GM12801 (cell line): ENCODE measurements around the gene LRCOL1.

Experiments used
- TF ChIP-seq, protein P1 (sequence below): IDR thresholded peaks from one replicate; pipeline ENCODE4 v1.5.1; 2011; ENCODE audit warnings: control low read depth; ENCODE audit not compliant: insufficient read length; ENCODE audit errors: extremely low read depth

Gene LRCOL1

DNA sequence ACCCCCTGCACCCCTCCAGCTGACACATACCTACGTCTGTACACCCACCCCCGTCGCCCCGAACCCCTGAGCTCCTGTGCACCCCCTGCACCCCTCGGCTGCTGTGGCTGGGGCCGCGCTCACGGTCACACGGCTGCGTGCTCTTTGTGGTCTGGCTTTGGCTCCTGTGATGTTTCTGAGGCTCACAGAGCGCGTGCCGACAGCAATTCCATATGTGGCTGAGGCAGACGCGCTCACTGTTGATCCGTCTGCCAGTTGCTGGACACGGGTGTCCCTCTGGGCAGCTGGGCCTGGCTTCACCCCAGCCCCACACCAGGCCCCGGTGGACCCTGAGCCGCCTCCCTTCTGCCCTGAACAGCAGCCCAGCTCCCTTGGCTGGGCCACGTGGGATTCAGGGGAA, 46.5 kb downstream of the LRCOL1 start:
- TF ChIP-seq, protein P1, sequence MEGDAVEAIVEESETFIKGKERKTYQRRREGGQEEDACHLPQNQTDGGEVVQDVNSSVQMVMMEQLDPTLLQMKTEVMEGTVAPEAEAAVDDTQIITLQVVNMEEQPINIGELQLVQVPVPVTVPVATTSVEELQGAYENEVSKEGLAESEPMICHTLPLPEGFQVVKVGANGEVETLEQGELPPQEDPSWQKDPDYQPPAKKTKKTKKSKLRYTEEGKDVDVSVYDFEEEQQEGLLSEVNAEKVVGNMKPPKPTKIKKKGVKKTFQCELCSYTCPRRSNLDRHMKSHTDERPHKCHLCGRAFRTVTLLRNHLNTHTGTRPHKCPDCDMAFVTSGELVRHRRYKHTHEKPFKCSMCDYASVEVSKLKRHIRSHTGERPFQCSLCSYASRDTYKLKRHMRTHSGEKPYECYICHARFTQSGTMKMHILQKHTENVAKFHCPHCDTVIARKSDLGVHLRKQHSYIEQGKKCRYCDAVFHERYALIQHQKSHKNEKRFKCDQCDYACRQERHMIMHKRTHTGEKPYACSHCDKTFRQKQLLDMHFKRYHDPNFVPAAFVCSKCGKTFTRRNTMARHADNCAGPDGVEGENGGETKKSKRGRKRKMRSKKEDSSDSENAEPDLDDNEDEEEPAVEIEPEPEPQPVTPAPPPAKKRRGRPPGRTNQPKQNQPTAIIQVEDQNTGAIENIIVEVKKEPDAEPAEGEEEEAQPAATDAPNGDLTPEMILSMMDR, result no peak

DNA sequence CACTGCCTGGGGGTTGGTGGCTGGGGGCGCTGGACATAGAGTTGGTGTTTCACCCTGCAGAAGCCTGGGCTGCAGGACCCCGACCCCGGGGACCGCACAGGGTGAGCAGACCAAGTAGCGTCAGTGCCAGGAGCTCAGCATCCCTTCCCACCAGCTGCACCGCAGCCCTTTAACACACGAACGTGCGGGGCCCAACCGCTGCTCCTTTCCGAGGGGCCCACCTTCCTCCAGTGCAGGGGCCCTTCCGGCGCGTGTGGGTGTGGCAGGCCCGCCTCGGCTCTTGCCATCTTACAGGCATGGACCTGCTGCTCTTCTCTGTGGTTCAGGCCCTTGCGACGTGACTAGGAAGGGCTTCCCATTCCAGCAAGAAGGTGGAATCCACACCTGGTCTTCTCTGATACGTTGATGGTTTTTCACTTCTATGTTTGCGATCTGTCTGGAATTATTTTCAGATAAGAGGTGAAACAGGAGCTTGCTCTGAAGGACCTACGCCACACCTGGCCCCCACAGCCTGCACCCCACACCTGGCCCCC, 47.8 kb downstream of the LRCOL1 start:
- TF ChIP-seq, protein P1, result no peak

DNA sequence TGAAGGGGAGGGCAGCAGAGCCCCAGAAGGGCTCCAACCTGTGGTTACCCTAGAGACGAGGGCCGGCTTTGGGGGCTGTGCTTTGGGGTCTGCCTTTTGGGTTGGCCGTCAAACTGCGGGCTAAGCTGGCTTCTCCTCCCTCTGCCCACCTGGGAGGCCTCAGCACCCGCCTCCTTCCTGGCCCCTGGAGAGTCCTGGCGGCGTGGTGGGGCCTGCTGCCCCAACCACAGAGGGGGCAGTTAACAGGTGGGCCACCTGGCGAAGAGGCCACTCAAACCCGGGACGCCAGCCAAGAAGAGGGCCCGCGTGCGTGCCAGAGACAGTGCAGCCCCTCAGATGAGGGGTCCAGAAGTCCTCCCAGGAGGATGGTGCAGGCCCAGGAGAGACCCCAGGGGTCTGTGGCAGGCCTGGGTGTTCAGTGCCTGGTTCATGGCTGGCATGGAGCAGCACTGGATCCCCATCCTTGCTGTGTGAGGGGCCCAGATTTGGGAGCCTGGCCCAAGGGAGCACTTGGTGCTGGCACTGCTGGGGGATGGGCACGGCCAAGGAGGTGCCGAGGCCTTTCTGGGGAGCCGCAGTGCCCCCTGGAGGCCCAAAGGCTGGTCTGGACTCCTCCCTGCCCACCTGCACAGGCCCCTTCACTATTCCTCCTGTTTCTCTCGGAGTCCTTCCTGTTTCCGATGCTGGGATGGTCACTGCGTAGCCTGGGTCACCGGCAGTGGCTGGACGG, 48.8 kb downstream of the LRCOL1 start:
- TF ChIP-seq, protein P1, result no peak

DNA sequence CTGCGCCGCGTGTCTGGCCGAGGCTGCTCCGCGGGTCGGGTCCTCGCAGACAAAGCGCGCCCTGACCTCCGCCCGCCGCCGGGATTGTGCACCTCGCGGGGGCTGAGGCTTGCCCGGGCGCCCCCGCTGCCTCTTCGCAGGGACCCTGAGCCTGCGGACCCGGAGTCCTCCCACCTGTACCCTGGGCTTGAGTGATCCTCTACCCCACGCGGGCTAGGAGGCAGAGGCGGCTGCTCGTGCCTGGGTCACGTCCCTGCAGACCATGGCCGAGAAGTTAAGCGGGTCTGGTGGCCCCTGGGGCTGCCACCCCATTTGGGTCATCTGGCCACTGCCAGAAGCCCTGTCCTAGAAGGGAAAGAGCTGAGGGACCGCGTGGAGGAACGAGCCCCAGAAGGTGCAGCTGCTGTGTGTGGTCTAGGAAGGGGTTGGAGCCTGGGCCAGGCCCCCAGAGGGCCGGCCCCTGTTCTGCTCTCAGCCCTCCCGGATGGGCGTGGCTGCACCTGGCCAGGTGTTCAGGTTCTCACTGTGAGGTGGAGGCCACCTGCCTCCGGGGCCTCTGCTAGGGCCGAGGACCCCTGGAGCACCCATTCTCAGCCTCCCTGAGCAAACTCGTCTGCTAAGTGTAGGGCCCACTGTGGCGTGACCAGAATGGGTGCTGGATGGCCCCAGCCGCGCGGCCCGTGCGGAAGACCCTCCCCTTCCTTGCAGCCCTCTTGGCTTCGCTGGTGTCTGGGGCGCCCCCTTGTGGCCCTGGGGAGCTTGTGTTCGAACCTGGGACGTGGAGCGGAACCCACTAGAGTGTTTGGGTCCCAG, 49.6 kb downstream of the LRCOL1 start:
- TF ChIP-seq, protein P1, result no peak

DNA sequence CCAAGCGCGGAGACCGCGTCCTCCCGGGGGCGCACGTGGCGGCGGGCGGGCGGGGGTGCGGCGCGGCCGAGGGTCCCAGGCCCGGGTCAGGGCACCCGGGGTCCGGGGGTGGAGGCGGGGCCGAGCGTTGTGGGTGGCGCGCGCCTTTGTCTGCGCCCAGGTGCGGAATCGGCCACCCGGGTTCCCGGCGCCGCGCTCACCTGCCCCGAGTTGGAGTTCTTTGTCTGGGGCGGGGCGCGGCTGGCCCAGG, 50.1 kb downstream of the LRCOL1 start:
- TF ChIP-seq, protein P1, result no peak

DNA sequence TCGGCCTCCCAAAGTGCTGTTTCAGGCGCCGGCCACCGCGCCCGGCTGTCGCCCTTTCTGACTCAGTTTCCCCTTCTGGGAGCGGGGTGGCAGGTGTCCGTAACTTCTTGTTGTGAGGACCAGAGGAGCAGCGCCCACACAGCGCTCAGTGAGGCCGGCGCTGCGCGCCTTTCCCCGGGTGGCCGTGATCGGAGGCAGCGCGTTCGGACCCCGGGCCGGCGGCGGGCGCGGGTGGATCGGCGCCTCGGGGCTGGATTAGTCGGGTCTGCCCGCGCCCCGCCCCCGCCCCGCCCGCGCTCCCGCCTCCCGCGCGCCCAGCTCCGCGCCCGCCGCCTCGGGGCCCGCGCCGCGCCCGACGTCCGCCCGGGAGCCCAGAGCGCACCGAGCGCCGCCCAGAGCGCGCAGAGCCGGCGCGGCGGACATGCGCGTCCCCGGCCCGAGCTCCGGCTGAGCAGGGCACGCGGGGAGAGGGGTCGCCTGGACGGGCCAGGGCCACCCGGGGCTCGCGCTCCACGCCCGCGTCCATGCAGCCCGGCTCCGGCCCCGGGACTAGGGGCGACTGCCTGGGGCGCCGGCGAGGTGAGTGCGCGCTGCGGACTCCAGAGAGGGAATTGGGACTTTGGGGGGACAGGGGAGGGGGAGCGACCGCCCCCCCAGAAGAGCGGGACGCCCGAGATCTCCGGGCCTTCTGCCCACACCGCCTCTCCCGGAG, 50.6 kb downstream of the LRCOL1 start:
- TF ChIP-seq, protein P1, result no peak
